ENCODE measurements around the gene GAD1. TPM values are rescaled to one million over a fixed set of nuclear protein-coding genes. Genes with fewer than 3 reads are reported as not detected.

The GAD1 gene
- total and polyA plus RNA-seq, 4 donors: 17.2 to 80.7 (median 67.9) TPM

GRCh38 chr2:170817093-170818035 lies 677 bp downstream of the GAD1 start:
- Histone ChIP-seq H3K36me3 (ENCODE audit: control insufficient read depth, insufficient read depth, low read length) (peaks cover 4% of the 10 kb centered on the region), H3K4me3 (ENCODE audit: low read depth, low read length) (peak overlapping the region; percentile 39), H3K4me1 (ENCODE audit: control insufficient read depth, insufficient read depth, low read length) (peaks cover 76% of the 10 kb centered on the region), H3K27ac (ENCODE audit: low read depth, low read length) (no peak overlapping the region), H3K9me3 (ENCODE audit: control insufficient read depth, insufficient read depth, low read length) (no peaks in the 10 kb centered on the region), H3K27me3 (ENCODE audit: control insufficient read depth, insufficient read depth, low read length) (peaks cover 96% of the 10 kb centered on the region)
- DNase-seq (ENCODE audit: low read depth in 4 of 6, low spot score in 6 of 6): peak in 2 of 6 donors; percentile 62 to 70
- under 1% methylated on average over 61 of the region's 69 CpGs for WGBS (ENCODE audit: insufficient coverage)

DNA sequence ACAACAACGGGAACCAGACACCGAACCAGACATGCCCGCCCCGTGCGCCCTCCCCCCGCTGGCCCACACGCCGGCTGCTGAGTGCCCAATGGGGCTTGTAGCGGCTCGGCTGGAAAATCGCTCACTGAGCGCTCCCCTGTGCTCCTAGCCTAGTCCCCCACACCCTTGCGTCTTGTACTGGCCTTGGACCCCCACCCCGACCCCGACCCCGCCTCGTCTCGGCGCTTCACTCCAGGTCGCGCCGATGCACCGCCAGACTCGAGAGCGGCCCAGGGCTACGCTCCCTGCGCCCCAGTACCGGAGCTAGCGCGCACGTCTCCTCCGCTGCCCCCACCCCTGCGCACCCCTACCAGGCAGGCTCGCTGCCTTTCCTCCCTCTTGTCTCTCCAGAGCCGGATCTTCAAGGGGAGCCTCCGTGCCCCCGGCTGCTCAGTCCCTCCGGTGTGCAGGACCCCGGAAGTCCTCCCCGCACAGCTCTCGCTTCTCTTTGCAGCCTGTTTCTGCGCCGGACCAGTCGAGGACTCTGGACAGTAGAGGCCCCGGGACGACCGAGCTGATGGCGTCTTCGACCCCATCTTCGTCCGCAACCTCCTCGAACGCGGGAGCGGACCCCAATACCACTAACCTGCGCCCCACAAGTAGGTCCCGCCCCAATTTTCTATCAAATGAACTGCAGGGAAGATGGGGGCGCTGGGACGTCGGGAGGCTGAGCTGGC lies 1.5 kb downstream of the GAD1 start:
- under 1% methylated on average over 45 of the region's 60 CpGs for WGBS (ENCODE audit: insufficient coverage)
- DNase-seq (ENCODE audit: low read depth in 4 of 6, low spot score in 6 of 6): peak in 2 of 6 donors; percentile 40 to 58
- Histone ChIP-seq H3K4me1 (ENCODE audit: control insufficient read depth, insufficient read depth, low read length) (peaks cover 84% of the 10 kb centered on the region), H3K9me3 (ENCODE audit: control insufficient read depth, insufficient read depth, low read length) (no peaks in the 10 kb centered on the region), H3K27ac (ENCODE audit: low read depth, low read length) (no peak overlapping the region), H3K4me3 (ENCODE audit: low read depth, low read length) (peak overlapping the region; percentile 39), H3K27me3 (ENCODE audit: control insufficient read depth, insufficient read depth, low read length) (peaks cover 100% of the 10 kb centered on the region), H3K36me3 (ENCODE audit: control insufficient read depth, insufficient read depth, low read length) (peaks cover 6% of the 10 kb centered on the region)

- Histone ChIP-seq H3K36me3 (ENCODE audit: control insufficient read depth, insufficient read depth, low read length) (peaks cover 7% of the 10 kb centered on the region), H3K27ac (ENCODE audit: low read depth, low read length) (no peak overlapping the region), H3K27me3 (ENCODE audit: control insufficient read depth, insufficient read depth, low read length) (peaks cover 99% of the 10 kb centered on the region), H3K4me3 (ENCODE audit: low read depth, low read length) (peak overlapping the region; percentile 39), H3K4me1 (ENCODE audit: control insufficient read depth, insufficient read depth, low read length) (peaks cover 84% of the 10 kb centered on the region), H3K9me3 (ENCODE audit: control insufficient read depth, insufficient read depth, low read length) (no peaks in the 10 kb centered on the region)
- peak in 2 of 6 donors; percentile 49 to 58 for DNase-seq (ENCODE audit: low read depth in 4 of 6, low spot score in 6 of 6)
- under 1% methylated on average over 22 of the region's 30 CpGs for WGBS (ENCODE audit: insufficient coverage)
Measured at GRCh38 chr2:170818752-170819470, 2.2 kb downstream of the GAD1 start.

- H3K27ac ChIP-seq (ENCODE audit: low read depth, low read length): no peak overlapping the region
- DNase-seq (ENCODE audit: low read depth in 4 of 6, low spot score in 6 of 6): peak in 2 of 6 donors; percentile 54 to 69
- H3K9me3 ChIP-seq (ENCODE audit: control insufficient read depth, insufficient read depth, low read length): no peaks in the 10 kb centered on the region
- peaks cover 85% of the 10 kb centered on the region for H3K4me1 ChIP-seq (ENCODE audit: control insufficient read depth, insufficient read depth, low read length)
- peaks cover 93% of the 10 kb centered on the region for H3K27me3 ChIP-seq (ENCODE audit: control insufficient read depth, insufficient read depth, low read length)
- H3K36me3 ChIP-seq (ENCODE audit: control insufficient read depth, insufficient read depth, low read length): peaks cover 7% of the 10 kb centered on the region
- H3K4me3 ChIP-seq (ENCODE audit: low read depth, low read length): no peak overlapping the region
- 9% methylated on average over 37 of the region's 45 CpGs for WGBS (ENCODE audit: insufficient coverage)
Measured at GRCh38 chr2:170819680-170820664, 3.3 kb downstream of the GAD1 start.

GRCh38 chr2:170820757-170821530 lies 4.3 kb downstream of the GAD1 start:
- 31% methylated on average over 16 of the region's 18 CpGs for WGBS (ENCODE audit: insufficient coverage)
- Histone ChIP-seq H3K36me3 (ENCODE audit: control insufficient read depth, insufficient read depth, low read length) (peaks cover 7% of the 10 kb centered on the region), H3K27me3 (ENCODE audit: control insufficient read depth, insufficient read depth, low read length) (peaks cover 87% of the 10 kb centered on the region), H3K4me1 (ENCODE audit: control insufficient read depth, insufficient read depth, low read length) (peaks cover 78% of the 10 kb centered on the region), H3K9me3 (ENCODE audit: control insufficient read depth, insufficient read depth, low read length) (no peaks in the 10 kb centered on the region), H3K27ac (ENCODE audit: low read depth, low read length) (no peak overlapping the region), H3K4me3 (ENCODE audit: low read depth, low read length) (no peak overlapping the region)
- DNase-seq (ENCODE audit: low read depth in 4 of 6, low spot score in 6 of 6): peak in 2 of 6 donors; percentile 19 to 49

DNA sequence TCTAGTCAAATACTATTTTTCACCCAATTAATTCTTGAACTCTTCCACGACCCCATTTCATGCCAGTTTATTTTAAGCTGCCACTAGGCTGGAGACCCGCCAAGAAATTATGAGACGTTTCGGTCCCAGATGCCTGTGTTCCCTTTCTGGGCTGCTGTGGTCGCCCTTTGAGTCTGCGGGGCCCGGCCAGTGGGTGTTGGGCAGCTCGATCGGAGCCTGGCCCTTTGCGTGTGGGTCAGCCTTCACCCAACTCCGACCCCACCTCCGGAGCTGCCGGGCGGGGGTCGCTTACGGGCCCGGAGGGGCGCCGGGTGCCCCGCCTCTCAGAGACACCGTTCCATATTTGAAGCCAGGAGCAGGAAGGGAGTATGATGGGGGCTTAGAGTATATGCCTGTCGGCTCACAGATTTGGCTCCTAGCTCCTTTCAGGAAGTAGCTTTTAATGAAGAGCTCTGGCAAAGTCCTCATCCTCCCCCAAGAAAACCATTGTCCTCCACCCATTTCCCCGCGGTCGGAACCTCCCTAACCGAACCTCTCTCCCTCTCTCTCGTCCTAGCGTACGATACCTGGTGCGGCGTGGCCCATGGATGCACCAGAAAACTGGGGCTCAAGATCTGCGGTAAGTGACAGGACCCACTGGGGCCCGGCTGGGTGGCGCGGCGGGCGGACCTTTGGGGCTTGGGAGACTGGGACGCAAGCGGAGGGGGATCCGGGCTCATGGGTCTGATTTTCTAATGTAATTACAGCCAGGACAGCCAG lies 5.0 kb downstream of the GAD1 start:
- 7% methylated on average over 31 of the region's 40 CpGs for WGBS (ENCODE audit: insufficient coverage)
- DNase-seq (ENCODE audit: low read depth in 4 of 6, low spot score in 6 of 6): peak in 2 of 6 donors; percentile 35 to 64
- peaks cover 70% of the 10 kb centered on the region for H3K4me1 ChIP-seq (ENCODE audit: control insufficient read depth, insufficient read depth, low read length)
- peaks cover 7% of the 10 kb centered on the region for H3K36me3 ChIP-seq (ENCODE audit: control insufficient read depth, insufficient read depth, low read length)
- peaks cover 80% of the 10 kb centered on the region for H3K27me3 ChIP-seq (ENCODE audit: control insufficient read depth, insufficient read depth, low read length)
- H3K9me3 ChIP-seq (ENCODE audit: control insufficient read depth, insufficient read depth, low read length): no peaks in the 10 kb centered on the region
- H3K4me3 ChIP-seq (ENCODE audit: low read depth, low read length): no peak overlapping the region
- H3K27ac ChIP-seq (ENCODE audit: low read depth, low read length): no peak overlapping the region

DNA sequence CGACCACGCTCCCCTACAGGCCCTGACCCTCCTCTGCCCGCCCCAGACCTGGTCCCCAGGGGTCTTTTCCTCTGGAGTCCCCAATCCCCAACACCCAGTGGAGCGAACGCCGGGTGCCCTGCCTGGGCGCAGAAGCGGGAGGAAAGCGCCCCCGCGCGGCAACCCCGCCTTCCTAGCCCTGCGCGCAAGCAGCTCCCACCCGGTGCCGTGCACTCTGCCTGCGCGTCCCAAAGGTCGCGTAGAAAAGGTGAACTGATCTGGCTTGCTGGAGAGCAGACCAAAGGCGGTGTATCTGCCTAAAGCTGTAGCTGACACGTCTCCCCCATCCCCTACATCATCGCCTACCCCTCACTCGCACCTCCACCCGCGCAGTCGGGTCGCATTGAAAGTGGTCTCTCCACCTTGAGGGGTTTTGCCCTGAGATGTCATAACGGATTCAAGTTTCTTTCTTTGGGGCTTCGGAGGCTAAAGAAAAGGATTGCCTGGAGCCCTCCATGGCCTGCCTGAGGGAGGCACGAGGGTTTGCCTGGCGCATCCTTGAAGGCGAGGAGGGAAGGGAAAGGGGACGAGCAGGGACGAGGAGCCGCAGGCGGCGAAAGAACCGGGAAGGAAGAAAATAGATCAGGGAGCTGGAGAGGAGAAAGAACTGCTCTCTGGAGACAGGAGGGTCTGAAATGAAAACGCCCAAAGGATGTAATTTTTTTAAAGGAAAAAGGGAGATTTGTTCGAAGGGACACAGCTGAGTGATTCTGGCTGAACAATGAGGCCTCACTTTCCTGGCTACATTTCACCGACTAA lies 5.8 kb downstream of the GAD1 start:
- H3K36me3 ChIP-seq (ENCODE audit: control insufficient read depth, insufficient read depth, low read length): peaks cover 7% of the 10 kb centered on the region
- H3K4me3 ChIP-seq (ENCODE audit: low read depth, low read length): peak overlapping the region; percentile 37
- H3K27me3 ChIP-seq (ENCODE audit: control insufficient read depth, insufficient read depth, low read length): peaks cover 72% of the 10 kb centered on the region
- 3% methylated on average over 41 of the region's 43 CpGs for WGBS (ENCODE audit: insufficient coverage)
- DNase-seq (ENCODE audit: low read depth in 4 of 6, low spot score in 6 of 6): peak in 2 of 6 donors; percentile 52 to 70
- H3K4me1 ChIP-seq (ENCODE audit: control insufficient read depth, insufficient read depth, low read length): peaks cover 62% of the 10 kb centered on the region
- H3K9me3 ChIP-seq (ENCODE audit: control insufficient read depth, insufficient read depth, low read length): no peaks in the 10 kb centered on the region
- no peak overlapping the region for H3K27ac ChIP-seq (ENCODE audit: low read depth, low read length)

Measured in spinal cord (tissue), 10 donors.